H1 (cell line): ENCODE measurements around the gene MBD5. TPM values are rescaled to one million over a fixed set of nuclear protein-coding genes. Genes with fewer than 3 reads are reported as not detected.

Source experiments
- CTCF ChIA-PET: fragments of 300-600 bp; sonication (Branson Sonifier 250); formaldehyde crosslinking; loops from one replicate; lab custom pipeline; 2021; ENCODE audit not compliant: partially characterized antibody; lab: Charles Lee
- POLR2A ChIA-PET: fragments of 300-600 bp; sonication (Branson Sonifier 250); formaldehyde crosslinking; loops from one replicate; lab custom pipeline; 2021; ENCODE audit warnings: inconsistent platforms; ENCODE audit not compliant: partially characterized antibody; lab: Charles Lee
- DNase-seq, 2 experiments: peaks; one replicate each; pipeline versions ENCODE4 v3.0.0 to v3.0.0-alpha.2; 2010 to 2022; ENCODE audit warnings: low spot score in 2 of 2, low read depth in 1 of 2, mixed read lengths in 1 of 2
- FAIRE-seq: peaks from 2 replicates; lab custom pipeline; 2011; peaks lifted over from hg19 to GRCh38; lab: Jason Lieb, UNC
- H2AFZ ChIP-seq: 2 replicates; pipeline ENCODE4 v1.8.1; 2012; ENCODE audit warnings: low read length, inconsistent platforms
- H2AK5ac ChIP-seq: 2 replicates; pipeline ENCODE4 v1.6.1; 2013; ENCODE audit warnings: low read depth, low read length
- H2BK120ac ChIP-seq: replicated peaks from 2 replicates; pipeline ENCODE3; 2013; ENCODE audit warnings: low read depth, low read length, inconsistent platforms
- H2BK12ac ChIP-seq: 2 replicates; pipeline ENCODE4 v1.6.1; 2013; ENCODE audit warnings: low read depth, low read length
- H2BK15ac ChIP-seq: 2 replicates; pipeline ENCODE4 v1.6.1; 2013; ENCODE audit warnings: low read length
- H2BK20ac ChIP-seq: 2 replicates; pipeline ENCODE4 v1.6.1; 2013; ENCODE audit warnings: low read length
- H2BK5ac ChIP-seq: 2 replicates; pipeline ENCODE4 v1.6.1; 2013; ENCODE audit warnings: low read depth, low read length
- H3K14ac ChIP-seq: 2 replicates; pipeline ENCODE4 v1.6.1; 2013; ENCODE audit warnings: inconsistent platforms; ENCODE audit not compliant: insufficient read length
- H3K18ac ChIP-seq: 2 replicates; pipeline ENCODE4 v1.6.1; 2013; ENCODE audit warnings: low read length; ENCODE audit errors: extremely low read depth
- H3K23ac ChIP-seq: 2 replicates; pipeline ENCODE4 v1.6.1; 2013; ENCODE audit warnings: inconsistent platforms; ENCODE audit not compliant: insufficient read length
- H3K23me2 ChIP-seq: 2 replicates; pipeline ENCODE4 v1.6.1; 2013; ENCODE audit warnings: low read depth, low read length
- H3K27ac ChIP-seq: 2 replicates; pipeline ENCODE4 v1.6.1; 2011; ENCODE audit warnings: low read depth, low read length, inconsistent platforms
- H3K27me3 ChIP-seq, 4 experiments: replicated peaks in 1 of 4; 1 replicate in 1 of 4; 2 replicates in 3 of 4; pipeline versions ENCODE4 v1.6.1 to v1.8.1; 2011 to 2013; ENCODE audit warnings: low read length in 3 of 4, mild to moderate bottlenecking in 3 of 4, inconsistent platforms in 2 of 4, mixed read lengths in 2 of 4, moderate library complexity in 1 of 4; ENCODE audit not compliant: control insufficient read depth in 3 of 4, insufficient read depth in 3 of 4; ENCODE audit errors: extremely low read depth in 1 of 4
- H3K36me3 ChIP-seq, 4 experiments: 2 replicates each; pipeline versions ENCODE4 v1.6.1 to v1.8.1; 2011 to 2013; ENCODE audit warnings: mild to moderate bottlenecking in 4 of 4, low read length in 3 of 4, moderate library complexity in 2 of 4, control low read depth in 1 of 4, inconsistent platforms in 1 of 4; ENCODE audit not compliant: insufficient read depth in 4 of 4, control insufficient read depth in 2 of 4
- H3K4ac ChIP-seq: replicated peaks from 2 replicates; pipeline ENCODE3; 2013; ENCODE audit warnings: low read length, low read depth, mixed read lengths, inconsistent platforms; ENCODE audit not compliant: insufficient read length
- H3K4me1 ChIP-seq, 4 experiments: replicated peaks in 1 of 4; 1 replicate in 1 of 4; 2 replicates in 3 of 4; pipeline versions ENCODE4 v1.6.1 to v1.8.1; 2011 to 2013; ENCODE audit warnings: low read length in 3 of 4, inconsistent platforms in 2 of 4, mixed read lengths in 1 of 4; ENCODE audit not compliant: insufficient read depth in 4 of 4, control insufficient read depth in 3 of 4
- H3K4me2 ChIP-seq, 2 experiments: 2 replicates each; pipeline versions ENCODE4 v1.6.1 to v1.8.1; 2011 to 2013; ENCODE audit warnings: low read depth in 2 of 2, low read length in 2 of 2, control low read depth in 1 of 2, inconsistent platforms in 1 of 2, mild to moderate bottlenecking in 1 of 2; ENCODE audit not compliant: insufficient read depth in 1 of 2
- H3K4me3 ChIP-seq, 4 experiments: fragments of 200-600, 300-600 bp in 1 of 4; sonication (generic), shearing (Covaris generic), sonication (Bioruptor Twin) in 1 of 4; 2 replicates each; pipeline versions ENCODE4 v1.5.1 to v1.8.1; 2011 to 2016; ENCODE audit warnings: low read length in 4 of 4, low read depth in 3 of 4, control low read depth in 2 of 4, inconsistent platforms in 2 of 4, mild to moderate bottlenecking in 2 of 4, mixed read lengths in 1 of 4, moderate library complexity in 1 of 4; ENCODE audit not compliant: insufficient read depth in 2 of 4; ENCODE audit errors: extremely low read depth in 1 of 4
- H3K56ac ChIP-seq: replicated peaks from 2 replicates; pipeline ENCODE3; 2013; ENCODE audit warnings: low read depth, mild to moderate bottlenecking, mixed read lengths, low read length, inconsistent platforms; ENCODE audit not compliant: insufficient read length
- H3K79me1 ChIP-seq: 2 replicates; pipeline ENCODE4 v1.6.1; 2013; ENCODE audit warnings: low read depth, low read length, control low read depth
- H3K79me2 ChIP-seq, 2 experiments: 2 replicates each; pipeline versions ENCODE4 v1.6.1 to v1.8.1; 2012 to 2013; ENCODE audit warnings: low read length in 2 of 2, mild to moderate bottlenecking in 2 of 2, inconsistent platforms in 1 of 2; ENCODE audit not compliant: insufficient read depth in 2 of 2, control insufficient read depth in 1 of 2
- H3K9ac ChIP-seq, 4 experiments: replicated peaks in 1 of 4; 1 replicate in 1 of 4; 2 replicates in 3 of 4; pipeline versions ENCODE4 v1.6.1 to v1.8.1; 2011 to 2013; ENCODE audit warnings: low read depth in 3 of 4, low read length in 3 of 4, control low read depth in 2 of 4, mild to moderate bottlenecking in 2 of 4, moderate library complexity in 2 of 4, inconsistent platforms in 1 of 4; ENCODE audit errors: extremely low read depth in 1 of 4
- H3K9me3 ChIP-seq, 2 experiments: 2 replicates each; pipeline versions ENCODE4 v1.6.1 to v1.8.1; 2012 to 2013; ENCODE audit warnings: mild to moderate bottlenecking in 2 of 2, moderate library complexity in 2 of 2, control low read depth in 1 of 2, inconsistent platforms in 1 of 2, low read depth in 1 of 2, low read length in 1 of 2, mixed read lengths in 1 of 2; ENCODE audit not compliant: insufficient read depth in 2 of 2
- H4K20me1 ChIP-seq, 2 experiments: replicated peaks in 1 of 2; 2 replicates each; pipeline versions ENCODE3 to v1.8.1; 2011 to 2013; ENCODE audit warnings: inconsistent platforms in 2 of 2, low read length in 2 of 2, mild to moderate bottlenecking in 1 of 2; ENCODE audit not compliant: insufficient read depth in 2 of 2, control insufficient read depth in 1 of 2
- H4K5ac ChIP-seq: 2 replicates; pipeline ENCODE4 v1.6.1; 2013; ENCODE audit warnings: low read length, low read depth, mixed read lengths, inconsistent platforms; ENCODE audit not compliant: insufficient read length
- H4K8ac ChIP-seq: 2 replicates; pipeline ENCODE4 v1.8.0; 2013; ENCODE audit warnings: mild to moderate bottlenecking, moderate library complexity, low read length, inconsistent platforms; ENCODE audit not compliant: insufficient read depth; ENCODE audit errors: extremely low read depth
- H4K91ac ChIP-seq: replicated peaks from 2 replicates; pipeline ENCODE3; 2013; ENCODE audit warnings: low read length, mixed read lengths, inconsistent platforms; ENCODE audit not compliant: insufficient read length
- CTBP2 ChIP-seq: IDR thresholded peaks from 2 replicates; pipeline ENCODE4 v1.7.0; 2011; ENCODE audit warnings: borderline replicate concordance, mild to moderate bottlenecking, moderate library complexity, mixed read lengths, low read length; ENCODE audit not compliant: insufficient read depth, insufficient read length
- JUND ChIP-seq: IDR thresholded peaks from 2 replicates; pipeline ENCODE4 v1.6.1; 2011; ENCODE audit warnings: mild to moderate bottlenecking, improper control_type of control experiment, low read length
- KDM5A ChIP-seq: fragments of 200-600 bp; IDR thresholded peaks from 2 replicates; pipeline ENCODE4 v1.7.1; 2012; ENCODE audit warnings: mild to moderate bottlenecking, low read length, inconsistent platforms, mixed read lengths
- MAX ChIP-seq: IDR thresholded peaks from 2 replicates; pipeline ENCODE4 v1.6.1; 2012; ENCODE audit warnings: inconsistent platforms
- NANOG ChIP-seq: IDR thresholded peaks from 2 replicates; pipeline ENCODE4 v1.6.1; 2011; ENCODE audit warnings: low read length, low read depth, mild to moderate bottlenecking, inconsistent platforms; ENCODE audit not compliant: insufficient read depth, poor library complexity, severe bottlenecking
- PHF8 ChIP-seq: fragments of 200-600 bp; sonication (generic); conservative IDR thresholded peaks from 2 replicates; pipeline ENCODE4 v1.7.1; 2012; ENCODE audit warnings: low read depth, mild to moderate bottlenecking, inconsistent platforms, low read length, moderate library complexity
- POLR2AphosphoS5 ChIP-seq: IDR thresholded peaks from 2 replicates; pipeline ENCODE4 v1.6.1; 2011; ENCODE audit warnings: low read depth, low read length
- SP2 ChIP-seq: IDR thresholded peaks from 2 replicates; pipeline ENCODE4 v1.6.1; 2012; ENCODE audit warnings: mild to moderate bottlenecking, low read length, inconsistent platforms
- SRF ChIP-seq: IDR thresholded peaks from 2 replicates; pipeline ENCODE4 v1.6.1; 2011; ENCODE audit warnings: mild to moderate bottlenecking, low read depth, low read length, moderate library complexity
- USF2 ChIP-seq: IDR thresholded peaks from 2 replicates; pipeline ENCODE4 v1.6.1; 2011; ENCODE audit warnings: low read length, improper control_type of control experiment
- ZNF274 ChIP-seq: IDR thresholded peaks from 2 replicates; pipeline ENCODE4 v1.7.0; 2012; ENCODE audit warnings: low read length, borderline replicate concordance; ENCODE audit errors: extremely low read depth
- WGBS, 2 experiments: shearing (Covaris generic) in 1 of 2; methylation state at CpG; one replicate each; pipeline versions ENCODE4 v1.1.6 to v1.1.7; 2013 to 2015; ENCODE audit warnings: low lambda C conversion rate in 2 of 2, mixed read lengths in 2 of 2, inconsistent platforms in 1 of 2, low coverage in 1 of 2, missing lambda C conversion rate in 1 of 2; ENCODE audit not compliant: insufficient replicate concordance in 2 of 2, insufficient coverage in 1 of 2, insufficient read length in 1 of 2; ENCODE audit errors: extremely low coverage in 1 of 2, missing lambda C conversion rate in 1 of 2; 5-methylcytosine and 5-hydroxymethylcytosine counted together
- polyA plus RNA-seq, 7 experiments: library from polyadenylated mRNA; depleted of rRNA in 3 of 7; stranded (reverse) in 5 of 7; unstranded in 2 of 7; fragments of >200 nt in 5 of 7; fragments of 200-250 nt in 2 of 7; gene quantifications; 1 replicate in 5 of 7; 2 replicates in 1 of 7; 4 replicates in 1 of 7; pipeline versions ENCODE4 v1.2.1 to v1.2.3, GENCODE V29; 2011 to 2013; ENCODE audit warnings: missing spikeins in 2 of 7, mixed read lengths in 2 of 7
- total RNA-seq: library from RNA; stranded (reverse); fragmentation: NEBNext Ultra II Directional; extraction: Animal tissue kit (Norgen Biotek cat#: 25700); gene quantifications from 2 replicates; pipeline ENCODE4 v1.2.1, GENCODE V29; 2021

Gene MBD5
- total and polyA plus RNA-seq, 2 of the 8 experiments (the other 6 are each of a cell fraction or from before 2014, with no cell fraction given): 9.7 to 29.4 TPM

DNA sequence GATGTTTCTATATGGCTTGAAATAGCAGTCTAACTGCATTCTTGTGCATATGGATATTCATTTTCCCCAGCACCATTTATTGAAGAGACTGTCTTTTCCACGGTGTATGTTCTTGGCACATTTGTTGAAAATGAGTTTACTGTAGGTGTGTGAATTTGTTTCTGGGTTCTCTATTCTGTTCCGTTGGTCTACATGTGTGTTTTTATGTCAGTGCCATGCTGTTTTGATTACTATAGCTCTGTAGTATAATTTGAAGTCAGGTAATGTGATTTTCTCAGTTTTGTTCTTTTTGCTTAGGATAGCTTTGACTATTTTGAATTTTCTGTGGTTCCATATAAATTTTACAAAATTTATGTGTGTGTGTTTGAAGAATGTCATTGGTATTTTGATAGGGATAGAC, 201.0 kb downstream of the MBD5 start:
- H3K18ac ChIP-seq: no peak overlapping the region
- no peak overlapping the region for H4K5ac ChIP-seq
- H2BK5ac ChIP-seq: no peak overlapping the region
- TF ChIP-seq POLR2AphosphoS5 (no peak), JUND (no peak), SP2 (no peak), CTBP2 (no peak), SRF (no peak), USF2 (no peak), NANOG (no peak), ZNF274 (no peak), MAX (no peak), PHF8 (no peak), KDM5A (no peak)
- no peak overlapping the region for H3K4me2 ChIP-seq
- no peak overlapping the region for H4K91ac ChIP-seq
- FAIRE-seq (no peak), DNase-seq (no peak)
- H3K4me1 ChIP-seq: no peaks in the 10 kb centered on the region
- no peak overlapping the region for H3K27ac ChIP-seq
- no peak overlapping the region for H2BK12ac ChIP-seq
- ChIA-PET CTCF (no interaction called here), POLR2A (no interaction called here)
- 98% methylated on average over 2 of the region's 2 CpGs; no CpG with 5 or more reads in 1 of the 2 experiments for WGBS, 2 experiments
- H2AK5ac ChIP-seq: no peak overlapping the region
- no peaks in the 10 kb centered on the region for H4K20me1 ChIP-seq
- no peak overlapping the region for H2BK20ac ChIP-seq
- H2BK15ac ChIP-seq: no peak overlapping the region
- H2BK120ac ChIP-seq: no peak overlapping the region
- no peak overlapping the region for H3K4me3 ChIP-seq
- H3K36me3 ChIP-seq: no peaks in the 10 kb centered on the region; a peak in 1 of 8 replicates
- no peaks in the 10 kb centered on the region for H3K27me3 ChIP-seq
- H3K9ac ChIP-seq: no peak overlapping the region
- H2AFZ ChIP-seq: no peak overlapping the region
- no peak overlapping the region for H3K14ac ChIP-seq
- H3K9me3 ChIP-seq: 0 out of 4 replicates have a peak, but pooled peaks cover 0 to 6% of the 10 kb centered on the region in 2 experiments
- H4K8ac ChIP-seq: no peak overlapping the region
- H3K23ac ChIP-seq: no peak overlapping the region
- no peaks in the 10 kb centered on the region for H3K23me2 ChIP-seq
- no peaks in the 10 kb centered on the region for H3K79me1 ChIP-seq
- no peaks in the 10 kb centered on the region for H3K79me2 ChIP-seq
- H3K56ac ChIP-seq: no peak overlapping the region
- no peak overlapping the region for H3K4ac ChIP-seq
